ENCODE data around the gene APBA2.
"Not testable (repeated sequence)": the region's sequence is repeated elsewhere in the genome, so short reads cannot be mapped to it uniquely, and the experiment has no call there.

Gene APBA2

GRCh38 chr15:29143293-29143692 is 257.5 kb downstream of the APBA2 start:
- no peak for DNase-seq

GRCh38 chr15:29143909-29144635 is 258.3 kb downstream of the APBA2 start:
- DNase-seq: no peak

- DNase-seq: no peak
These were observed 263.9 kb downstream of the APBA2 start for GRCh38 chr15:29149738-29150075.

GRCh38 chr15:29150515-29151483 is 265.0 kb downstream of the APBA2 start:
- no peak for DNase-seq

GRCh38 chr15:29151484-29151857 is 265.7 kb downstream of the APBA2 start:
- no peak for DNase-seq

GRCh38 chr15:29156521-29156920 is 270.7 kb downstream of the APBA2 start:
- no peak for DNase-seq

GRCh38 chr15:29159771-29160455 is 274.1 kb downstream of the APBA2 start:
- DNase-seq: no peak

GRCh38 chr15:29162411-29162810 is 276.6 kb downstream of the APBA2 start:
- no peak for DNase-seq

- not testable (repeated sequence) for DNase-seq
These were observed 281.3 kb downstream of the APBA2 start for GRCh38 chr15:29167122-29167521.
